ENCODE data around the gene WBP2NL.
A peak's percentile ranks its signal among the peaks of the same experiment; 100 is the strongest.

The WBP2NL gene

DNA sequence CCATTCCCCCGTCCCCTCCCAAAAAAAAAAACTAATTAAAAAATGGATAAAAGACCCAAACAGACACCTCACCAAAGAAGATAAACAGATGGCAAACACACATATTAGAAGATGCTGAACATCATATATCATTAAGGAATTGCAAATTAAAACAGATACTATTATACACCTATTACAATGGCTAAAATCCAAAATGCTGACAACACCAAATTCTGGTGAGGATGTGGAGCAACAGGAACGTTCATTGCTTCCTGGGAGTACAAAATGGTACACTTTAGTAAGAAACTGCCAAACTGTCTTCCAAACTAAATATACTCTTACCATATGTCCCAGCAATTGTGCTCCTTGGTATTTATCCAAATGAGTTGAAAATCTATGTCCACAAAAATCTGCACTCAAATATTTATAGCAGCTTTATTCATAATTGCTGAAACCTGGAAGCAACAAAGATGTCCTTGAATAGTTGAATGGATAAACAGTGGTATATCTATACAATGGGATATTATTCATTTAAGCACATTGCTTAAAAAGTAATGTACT is 52.1 kb downstream of the WBP2NL start:
- TF ChIP-seq, protein P1, sequence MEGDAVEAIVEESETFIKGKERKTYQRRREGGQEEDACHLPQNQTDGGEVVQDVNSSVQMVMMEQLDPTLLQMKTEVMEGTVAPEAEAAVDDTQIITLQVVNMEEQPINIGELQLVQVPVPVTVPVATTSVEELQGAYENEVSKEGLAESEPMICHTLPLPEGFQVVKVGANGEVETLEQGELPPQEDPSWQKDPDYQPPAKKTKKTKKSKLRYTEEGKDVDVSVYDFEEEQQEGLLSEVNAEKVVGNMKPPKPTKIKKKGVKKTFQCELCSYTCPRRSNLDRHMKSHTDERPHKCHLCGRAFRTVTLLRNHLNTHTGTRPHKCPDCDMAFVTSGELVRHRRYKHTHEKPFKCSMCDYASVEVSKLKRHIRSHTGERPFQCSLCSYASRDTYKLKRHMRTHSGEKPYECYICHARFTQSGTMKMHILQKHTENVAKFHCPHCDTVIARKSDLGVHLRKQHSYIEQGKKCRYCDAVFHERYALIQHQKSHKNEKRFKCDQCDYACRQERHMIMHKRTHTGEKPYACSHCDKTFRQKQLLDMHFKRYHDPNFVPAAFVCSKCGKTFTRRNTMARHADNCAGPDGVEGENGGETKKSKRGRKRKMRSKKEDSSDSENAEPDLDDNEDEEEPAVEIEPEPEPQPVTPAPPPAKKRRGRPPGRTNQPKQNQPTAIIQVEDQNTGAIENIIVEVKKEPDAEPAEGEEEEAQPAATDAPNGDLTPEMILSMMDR (IDR thresholded peaks at IDR 0.05; ENCODE audit: control insufficient read depth, extremely low read depth, insufficient read depth) = no peak
- no peak overlapping the region for H3K4me3 ChIP-seq (ENCODE audit: low read depth, low read length)
- peak; percentile 13 for DNase-seq (ENCODE audit: low read depth)

DNA sequence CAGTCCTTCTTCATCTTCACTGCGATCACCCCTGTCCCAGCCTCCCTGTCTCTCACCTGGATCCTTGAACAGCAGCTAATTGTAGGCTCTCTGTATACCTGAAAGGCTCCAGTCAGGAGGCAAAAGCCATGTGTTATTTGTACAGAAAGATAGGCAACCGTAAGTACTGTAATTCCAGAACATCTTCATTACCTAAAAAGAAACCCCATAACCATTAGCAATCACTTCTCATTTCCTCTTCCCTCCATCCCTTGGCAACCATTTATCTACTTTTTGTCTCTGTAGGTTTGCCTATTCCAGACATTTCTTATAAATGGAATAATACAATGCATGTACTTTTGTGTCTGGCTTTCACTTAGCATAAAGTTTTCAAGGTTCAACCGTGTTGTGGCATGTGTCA is 54.2 kb downstream of the WBP2NL start:
- TF ChIP-seq, protein P1 (IDR thresholded peaks at IDR 0.05; ENCODE audit: control insufficient read depth, extremely low read depth, insufficient read depth) = no peak
- no peak for DNase-seq (ENCODE audit: low read depth)
- H3K4me3 ChIP-seq (ENCODE audit: low read depth, low read length) = no peak overlapping the region

DNA sequence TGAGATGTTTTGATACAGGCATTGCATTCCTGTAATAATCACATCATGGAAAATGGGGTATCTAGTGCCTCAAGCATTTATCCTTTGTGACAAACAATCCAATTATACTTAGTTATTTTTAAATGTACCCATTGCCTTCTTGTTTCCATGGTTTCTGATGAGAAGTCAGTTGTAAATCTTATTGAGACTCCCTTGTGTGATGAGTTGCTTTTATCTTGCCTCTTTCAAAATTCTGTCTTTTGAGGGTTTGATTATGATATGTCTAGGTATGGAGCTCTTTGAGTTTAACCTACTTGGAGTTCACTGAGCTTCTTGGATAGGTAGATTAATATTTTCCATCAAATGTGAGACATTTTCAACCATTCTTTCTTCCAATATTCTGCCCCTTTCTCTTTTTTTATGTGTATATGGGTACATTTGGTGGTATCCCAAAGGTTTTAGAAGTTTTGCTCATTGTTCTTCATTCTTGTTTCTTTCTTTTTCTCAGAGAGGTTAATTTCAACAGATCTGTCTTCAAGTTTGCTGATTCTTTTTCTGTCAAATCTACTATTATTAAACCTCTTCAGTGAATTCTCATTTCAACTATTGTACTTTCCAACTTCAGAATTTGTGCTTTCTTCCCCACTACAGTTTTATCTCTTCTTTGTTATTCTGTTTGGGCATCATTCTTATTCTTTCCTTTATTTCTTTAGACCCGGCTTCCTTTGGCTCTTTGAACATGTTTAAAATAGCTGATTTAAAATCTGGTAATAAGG is 58.3 kb downstream of the WBP2NL start:
- no peak overlapping the region for H3K4me3 ChIP-seq (ENCODE audit: low read depth, low read length)
- TF ChIP-seq, protein P1 (IDR thresholded peaks at IDR 0.05; ENCODE audit: control insufficient read depth, extremely low read depth, insufficient read depth) = no peak
- DNase-seq (ENCODE audit: low read depth) = no peak

DNA sequence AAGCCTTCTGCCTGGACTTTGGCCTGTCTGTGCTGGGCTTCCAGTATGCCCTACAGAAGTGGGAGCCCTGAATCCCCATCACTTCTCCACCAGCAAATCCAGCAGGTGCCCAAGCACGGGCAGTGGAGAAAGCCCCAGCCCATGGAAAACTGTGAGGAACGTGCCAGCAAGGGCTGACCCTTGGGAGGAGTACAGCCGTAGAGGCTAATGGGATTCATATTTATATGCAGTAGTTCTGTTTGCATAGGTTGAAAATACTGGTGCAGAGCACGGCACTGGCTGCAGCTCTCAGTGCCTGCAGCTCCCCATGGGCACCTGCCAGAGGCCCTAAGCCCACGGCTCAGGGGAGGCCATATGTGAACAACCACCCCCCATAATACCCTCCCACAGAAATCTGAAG is 61.9 kb downstream of the WBP2NL start:
- TF ChIP-seq, protein P1 (IDR thresholded peaks at IDR 0.05; ENCODE audit: control insufficient read depth, extremely low read depth, insufficient read depth) = no peak
- no peak for DNase-seq (ENCODE audit: low read depth)

DNA sequence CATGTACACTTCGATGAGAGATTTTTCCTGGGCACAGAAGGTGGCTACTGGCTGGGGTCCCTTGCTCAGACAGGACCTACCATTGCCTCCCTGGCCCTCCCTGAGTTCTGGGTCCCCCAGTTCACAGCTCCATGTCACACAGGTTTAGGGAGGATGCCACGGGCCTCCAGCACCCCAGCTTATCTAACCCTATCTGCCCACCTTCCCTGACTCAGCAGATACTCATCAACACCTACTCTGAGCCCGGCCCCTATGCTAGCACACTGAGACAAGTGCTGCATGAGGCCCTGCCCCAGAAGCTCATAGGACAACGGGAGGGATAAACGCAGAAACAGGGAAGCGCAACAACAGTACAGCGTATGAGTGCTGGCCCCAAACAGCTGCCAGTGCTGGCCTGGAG is 62.5 kb downstream of the WBP2NL start:
- DNase-seq (ENCODE audit: low read depth) = no peak
- no peak overlapping the region for H3K4me3 ChIP-seq (ENCODE audit: low read depth, low read length)
- TF ChIP-seq, protein P1 (IDR thresholded peaks at IDR 0.05; ENCODE audit: control insufficient read depth, extremely low read depth, insufficient read depth) = no peak

More for the DNA sequence above, 61.9 kb downstream of the WBP2NL start:
- H3K4me3 ChIP-seq (ENCODE audit: low read depth, low read length) = no peak overlapping the region

DNA sequence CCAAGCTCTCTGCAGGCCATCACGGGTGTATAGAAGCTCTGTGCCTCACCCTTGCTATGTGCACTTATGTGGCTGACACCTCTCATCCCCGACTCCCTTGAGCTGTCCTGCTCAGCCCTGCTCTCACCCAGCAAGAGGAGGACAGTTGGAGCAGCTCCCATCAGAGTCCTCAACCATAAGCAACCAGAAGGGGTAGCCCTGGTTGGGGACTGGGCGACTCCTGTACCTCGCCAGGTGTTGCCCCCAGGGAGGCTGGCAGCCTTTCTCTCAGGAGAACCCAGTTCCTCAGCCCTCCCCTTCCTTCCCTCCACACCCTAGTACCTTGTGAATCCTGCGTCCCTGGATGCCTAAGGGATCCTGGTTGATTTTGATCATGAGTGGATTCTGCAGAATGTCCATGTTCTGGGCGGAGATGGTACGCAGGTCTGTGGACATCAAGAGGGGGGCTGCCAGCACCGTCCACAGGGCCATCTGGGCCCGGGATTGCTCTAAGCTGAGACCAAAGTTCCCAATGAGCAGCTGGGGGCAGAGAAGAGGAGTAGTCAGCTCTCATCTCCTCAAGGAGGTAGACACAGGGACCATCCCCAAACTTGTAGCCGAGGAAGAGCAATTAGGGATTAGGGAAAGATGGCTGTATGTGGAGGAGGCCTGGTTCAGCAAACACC is 64.0 kb downstream of the WBP2NL start:
- no peak for DNase-seq (ENCODE audit: low read depth)
- no peak overlapping the region for H3K4me3 ChIP-seq (ENCODE audit: low read depth, low read length)
- TF ChIP-seq, protein P1 (IDR thresholded peaks at IDR 0.05; ENCODE audit: control insufficient read depth, extremely low read depth, insufficient read depth) = no peak

All from LNCaP clone FGC (cell line).